Measurements from ENCODE around the gene ACTRT3.
A peak's percentile ranks its signal among the peaks of the same experiment; 100 is the strongest.

Gene ACTRT3

GRCh38 chr3:169809230-169809795, 40.0 kb upstream of the ACTRT3 start:
- H3K27ac ChIP-seq (replicated peaks) = peak overlapping the region; percentile 6; the same call in 1 of the 2 replicates
- DNase-seq (ENCODE audit: low read depth in 1 of 2, low spot score in 1 of 2) = no peak
- no peak overlapping the region for H3K4me3 ChIP-seq (replicated peaks; ENCODE audit: insufficient read depth, low read length)
- H3K27me3 ChIP-seq (ENCODE audit: insufficient read depth, poor library complexity, severe bottlenecking) = no peaks in the 10 kb centered on the region
- TF ChIP-seq SPI1 (IDR thresholded peaks at IDR 0.05; ENCODE audit: borderline replicate concordance, low read depth) (peak; percentile 84), REST (IDR thresholded peaks at IDR 0.05; ENCODE audit: insufficient replicate concordance, low read depth) (no peak)

GRCh38 chr3:169804681-169805080, 35.3 kb upstream of the ACTRT3 start:
- TF ChIP-seq POLR2AphosphoS5 (IDR thresholded peaks at IDR 0.05; ENCODE audit: low read depth) = no peak
- TF ChIP-seq CTCF (IDR thresholded peaks at IDR 0.05; ENCODE audit: insufficient read depth, low read length) = no peak
- no peak for TF ChIP-seq GABPA (IDR thresholded peaks at IDR 0.05; ENCODE audit: low read depth)
- no peak for TF ChIP-seq REST (IDR thresholded peaks at IDR 0.05; ENCODE audit: insufficient replicate concordance, low read depth)
- no peak for TF ChIP-seq SPI1 (IDR thresholded peaks at IDR 0.05; ENCODE audit: borderline replicate concordance, low read depth)
- H3K27ac ChIP-seq (replicated peaks) = no peak overlapping the region
- DNase-seq (ENCODE audit: low read depth in 1 of 2, low spot score in 1 of 2) = no peak
- no peaks in the 10 kb centered on the region for H3K27me3 ChIP-seq (ENCODE audit: insufficient read depth, poor library complexity, severe bottlenecking)
- no peak overlapping the region for H3K4me3 ChIP-seq (replicated peaks; ENCODE audit: insufficient read depth, low read length)

GRCh38 chr3:169792359-169792758, 23.0 kb upstream of the ACTRT3 start:
- H3K27me3 ChIP-seq (ENCODE audit: insufficient read depth, poor library complexity, severe bottlenecking) = no peaks in the 10 kb centered on the region
- no peak for DNase-seq (ENCODE audit: low read depth in 1 of 2, low spot score in 1 of 2)
- no peak overlapping the region for H3K4me3 ChIP-seq (replicated peaks; ENCODE audit: insufficient read depth, low read length)
- H3K27ac ChIP-seq (replicated peaks) = no peak overlapping the region
- TF ChIP-seq POLR2AphosphoS5 (IDR thresholded peaks at IDR 0.05; ENCODE audit: low read depth) (no peak), GABPA (IDR thresholded peaks at IDR 0.05; ENCODE audit: low read depth) (no peak), SPI1 (IDR thresholded peaks at IDR 0.05; ENCODE audit: borderline replicate concordance, low read depth) (no peak), CTCF (IDR thresholded peaks at IDR 0.05; ENCODE audit: insufficient read depth, low read length) (no peak), REST (IDR thresholded peaks at IDR 0.05; ENCODE audit: insufficient replicate concordance, low read depth) (no peak)

All from HL-60 (cell line).